Measurements from ENCODE around the gene CD74.

DNA sequence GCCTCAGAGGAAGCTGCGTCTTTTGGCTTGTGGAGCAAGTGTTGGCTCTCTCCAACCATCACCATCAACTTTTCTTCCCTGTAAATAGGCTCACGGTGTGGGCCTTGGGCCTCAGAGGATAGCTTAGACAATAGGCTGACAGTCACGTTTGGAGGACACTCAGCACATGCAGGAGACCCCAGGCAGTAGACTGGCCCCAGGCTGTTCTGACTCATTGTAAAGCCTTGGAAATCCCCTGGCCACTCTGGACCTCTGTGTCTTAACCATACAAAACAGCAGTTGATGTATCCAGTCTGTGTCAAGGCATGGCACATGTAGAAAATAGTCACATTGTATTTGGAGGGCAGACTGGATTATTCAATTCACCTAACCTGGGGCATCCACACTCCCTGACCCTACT is 18.6 kb downstream of the CD74 start:
- TF ChIP-seq, protein P1, sequence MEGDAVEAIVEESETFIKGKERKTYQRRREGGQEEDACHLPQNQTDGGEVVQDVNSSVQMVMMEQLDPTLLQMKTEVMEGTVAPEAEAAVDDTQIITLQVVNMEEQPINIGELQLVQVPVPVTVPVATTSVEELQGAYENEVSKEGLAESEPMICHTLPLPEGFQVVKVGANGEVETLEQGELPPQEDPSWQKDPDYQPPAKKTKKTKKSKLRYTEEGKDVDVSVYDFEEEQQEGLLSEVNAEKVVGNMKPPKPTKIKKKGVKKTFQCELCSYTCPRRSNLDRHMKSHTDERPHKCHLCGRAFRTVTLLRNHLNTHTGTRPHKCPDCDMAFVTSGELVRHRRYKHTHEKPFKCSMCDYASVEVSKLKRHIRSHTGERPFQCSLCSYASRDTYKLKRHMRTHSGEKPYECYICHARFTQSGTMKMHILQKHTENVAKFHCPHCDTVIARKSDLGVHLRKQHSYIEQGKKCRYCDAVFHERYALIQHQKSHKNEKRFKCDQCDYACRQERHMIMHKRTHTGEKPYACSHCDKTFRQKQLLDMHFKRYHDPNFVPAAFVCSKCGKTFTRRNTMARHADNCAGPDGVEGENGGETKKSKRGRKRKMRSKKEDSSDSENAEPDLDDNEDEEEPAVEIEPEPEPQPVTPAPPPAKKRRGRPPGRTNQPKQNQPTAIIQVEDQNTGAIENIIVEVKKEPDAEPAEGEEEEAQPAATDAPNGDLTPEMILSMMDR (IDR thresholded peaks at IDR 0.05; ENCODE audit: low read depth, low read length): no peak
- no peak for TF ChIP-seq EZH2phosphoT487 (IDR thresholded peaks at IDR 0.05; ENCODE audit: low read depth)

Measured in OCI-LY3 (cell line).